Measurements from ENCODE around the gene AIFM3.
"Not testable (repeated sequence)": the region's sequence is repeated elsewhere in the genome, so short reads cannot be mapped to it uniquely, and the experiment has no call there.

AIFM3 gene

GRCh38 chr22:20965104-20965887, 1.8 kb upstream of the AIFM3 start:
- no peak overlapping the region for H3K27ac ChIP-seq
- TF ChIP-seq CTCF (IDR thresholded peaks at IDR 0.05; ENCODE audit: low read depth, low read length, missing control alignments), result no peak
- H3K4me3 ChIP-seq (ENCODE audit: low read depth, low read length), result no peak overlapping the region
- DNase-seq, result no peak
- no peaks in the 10 kb centered on the region for H3K36me3 ChIP-seq (replicated peaks)
- in situ Hi-C loops (cut with HindIII; ENCODE audit: low pct_ligation_motif_present, low sequenced_read_pairs), result no loop called here
- peaks cover 17% of the 10 kb centered on the region for H3K27me3 ChIP-seq (replicated peaks)

GRCh38 chr22:20965888-20966855, 883 bp upstream of the AIFM3 start:
- in situ Hi-C loops (cut with HindIII; ENCODE audit: low pct_ligation_motif_present, low sequenced_read_pairs), result no loop called here
- H3K36me3 ChIP-seq (replicated peaks), result no peaks in the 10 kb centered on the region
- TF ChIP-seq CTCF (IDR thresholded peaks at IDR 0.05; ENCODE audit: low read depth, low read length, missing control alignments), result no peak
- peaks cover 17% of the 10 kb centered on the region for H3K27me3 ChIP-seq (replicated peaks)
- no peak for DNase-seq
- no peak overlapping the region for H3K4me3 ChIP-seq (ENCODE audit: low read depth, low read length)
- H3K27ac ChIP-seq, result no peak overlapping the region

- TF ChIP-seq CTCF (IDR thresholded peaks at IDR 0.05; ENCODE audit: low read depth, low read length, missing control alignments), result no peak
- H3K4me3 ChIP-seq (ENCODE audit: low read depth, low read length), result no peak overlapping the region
- no peak overlapping the region for H3K27ac ChIP-seq
- H3K27me3 ChIP-seq (replicated peaks), result peaks cover 17% of the 10 kb centered on the region
- no peak for DNase-seq
- H3K36me3 ChIP-seq (replicated peaks), result no peaks in the 10 kb centered on the region
- in situ Hi-C loops (cut with HindIII; ENCODE audit: low pct_ligation_motif_present, low sequenced_read_pairs), result no loop called here
Measured at GRCh38 chr22:20967697-20968211, 699 bp downstream of the AIFM3 start.

- no peak for DNase-seq
- no peak for TF ChIP-seq CTCF (IDR thresholded peaks at IDR 0.05; ENCODE audit: low read depth, low read length, missing control alignments)
- Histone ChIP-seq H3K27me3 (replicated peaks) (peaks cover 17% of the 10 kb centered on the region), H3K4me3 (ENCODE audit: low read depth, low read length) (no peak overlapping the region), H3K27ac (no peak overlapping the region), H3K36me3 (replicated peaks) (no peaks in the 10 kb centered on the region)
- in situ Hi-C loops (cut with HindIII; ENCODE audit: low pct_ligation_motif_present, low sequenced_read_pairs), result no loop called here
Measured at GRCh38 chr22:20968281-20968977, 1.4 kb downstream of the AIFM3 start.

- Histone ChIP-seq H3K27ac (no peak overlapping the region), H3K36me3 (replicated peaks) (no peaks in the 10 kb centered on the region), H3K4me3 (ENCODE audit: low read depth, low read length) (no peak overlapping the region), H3K27me3 (replicated peaks) (peaks cover 6% of the 10 kb centered on the region)
- in situ Hi-C loops (cut with HindIII; ENCODE audit: low pct_ligation_motif_present, low sequenced_read_pairs), result no loop called here
- no peak for DNase-seq
- no peak for TF ChIP-seq CTCF (IDR thresholded peaks at IDR 0.05; ENCODE audit: low read depth, low read length, missing control alignments)
Measured at GRCh38 chr22:20970939-20971657, 4.0 kb downstream of the AIFM3 start.

- H3K4me3 ChIP-seq (ENCODE audit: low read depth, low read length); in situ Hi-C loops (cut with HindIII; ENCODE audit: low pct_ligation_motif_present, low sequenced_read_pairs); H3K27me3 ChIP-seq (replicated peaks); H3K36me3 ChIP-seq (replicated peaks); H3K27ac ChIP-seq: not testable (repeated sequence)
- DNase-seq, result peak; percentile 9
Measured at GRCh38 chr22:20972014-20972694, 5.1 kb downstream of the AIFM3 start.

Data from brain microvascular endothelial cell (primary cell).